H1 (cell line): Measurements from ENCODE around the gene OTOF. TPM values are rescaled to one million over a fixed set of nuclear protein-coding genes. Genes with fewer than 3 reads are reported as not detected.

Source experiments
- BCL11A ChIP-seq, 2 experiments: IDR thresholded peaks; one replicate each; pipeline ENCODE4 v1.6.1; 2011; ENCODE audit warnings: low read depth in 2 of 2, low read length in 2 of 2, mild to moderate bottlenecking in 2 of 2
- YY1 ChIP-seq: IDR thresholded peaks from 2 replicates; pipeline ENCODE4 v1.6.1; 2011; ENCODE audit warnings: low read depth, mild to moderate bottlenecking, low read length
- polyA plus RNA-seq, 7 experiments: library from polyadenylated mRNA; depleted of rRNA in 3 of 7; stranded (reverse) in 5 of 7; unstranded in 2 of 7; fragments of >200 nt in 5 of 7; fragments of 200-250 nt in 2 of 7; gene quantifications; 1 replicate in 5 of 7; 2 replicates in 1 of 7; 4 replicates in 1 of 7; pipeline versions ENCODE4 v1.2.1 to v1.2.3, GENCODE V29; 2011 to 2013; ENCODE audit warnings: missing spikeins in 2 of 7, mixed read lengths in 2 of 7
- total RNA-seq: library from RNA; stranded (reverse); fragmentation: NEBNext Ultra II Directional; extraction: Animal tissue kit (Norgen Biotek cat#: 25700); gene quantifications from 2 replicates; pipeline ENCODE4 v1.2.1, GENCODE V29; 2021

OTOF gene
- total and polyA plus RNA-seq, 2 of the 8 experiments (the other 6 are each of a cell fraction or from before 2014, with no cell fraction given), result 0.06 TPM; not detected in 1

- TF ChIP-seq YY1 (no peak), BCL11A (IDR thresholded peaks at IDR 0.05; ENCODE audit: low read depth in 2 of 2, low read length in 2 of 2) (no peak)
Measured at GRCh38 chr2:26477911-26478253, at the start of gene OTOF (continued).
